Stimulated activated CD4-positive, alpha-beta T cell treated with anti-CD3 and anti-CD28 coated beads, TNF-alpha, amount 100 ng/mL, for 4 hours (primary cell): ENCODE measurements around the gene COLEC12.
"Not testable (repeated sequence)": the region's sequence is repeated elsewhere in the genome, so short reads cannot be mapped to it uniquely, and the experiment has no call there.

Experiments
- DNase-seq, 3 experiments: peaks; one replicate each; pipeline ENCODE4 v3.0.0-alpha.2; 2020; ENCODE audit warnings: low read depth in 3 of 3

COLEC12 gene

DNA sequence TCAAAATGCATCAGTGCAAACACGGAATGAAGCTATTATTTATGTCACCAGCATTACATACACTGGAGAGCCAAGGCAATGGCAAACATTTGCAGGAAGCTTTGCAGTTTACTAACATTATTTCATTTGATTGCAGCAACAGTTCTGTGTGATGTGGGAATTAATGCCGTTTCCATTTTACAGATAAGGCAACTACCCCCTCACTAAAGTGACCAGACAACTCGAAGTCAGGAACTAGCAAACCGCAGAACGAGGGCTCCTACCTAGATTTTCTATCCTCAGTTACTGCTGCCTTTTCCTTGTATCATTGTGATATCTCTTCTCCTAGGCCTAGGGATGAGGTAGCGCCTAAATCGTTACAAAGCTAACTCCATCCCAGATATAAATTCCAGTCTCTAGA lies 85.5 kb downstream of the COLEC12 start:
- no peak for DNase-seq

DNA sequence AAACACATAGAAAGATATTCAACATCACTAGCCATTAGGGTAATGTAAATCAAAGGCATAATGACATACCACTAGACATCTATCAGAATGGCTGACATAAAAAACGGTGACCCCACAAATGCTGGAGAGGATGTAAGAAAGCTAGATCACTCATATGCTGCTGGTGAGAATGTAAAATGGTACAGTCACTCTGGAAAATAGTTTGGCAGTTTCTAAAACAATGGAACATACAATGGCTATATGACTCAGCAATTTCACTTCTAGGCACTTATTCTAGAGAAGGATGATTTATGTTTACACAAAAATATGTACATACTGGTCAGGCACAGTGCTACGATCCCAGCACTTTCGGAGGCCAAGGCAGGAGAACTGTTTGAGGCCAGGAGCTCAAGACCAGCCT lies 87.3 kb downstream of the COLEC12 start:
- DNase-seq = no peak

DNA sequence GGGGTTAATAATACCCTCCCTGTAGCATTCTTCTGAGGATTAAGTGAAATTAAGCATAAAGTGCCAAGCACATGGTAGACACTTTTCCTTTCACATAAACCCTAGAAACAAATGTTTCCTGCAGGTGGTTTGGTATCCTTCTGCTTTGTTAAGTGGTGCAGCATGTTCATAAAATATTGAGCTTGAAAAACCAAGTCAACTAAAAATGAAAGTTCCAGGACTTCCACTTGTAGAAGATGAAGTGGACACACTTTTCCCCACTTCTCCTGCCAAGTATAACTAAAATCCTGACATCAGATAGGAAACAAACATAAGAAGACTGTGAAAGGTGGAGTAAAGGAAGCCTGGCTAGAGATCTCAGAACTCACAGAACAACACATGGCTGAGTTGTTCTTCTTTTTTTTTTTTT lies 90.5 kb downstream of the COLEC12 start:
- DNase-seq = no peak

GRCh38 chr18:408367-408766 lies 92.1 kb downstream of the COLEC12 start:
- no peak for DNase-seq

DNA sequence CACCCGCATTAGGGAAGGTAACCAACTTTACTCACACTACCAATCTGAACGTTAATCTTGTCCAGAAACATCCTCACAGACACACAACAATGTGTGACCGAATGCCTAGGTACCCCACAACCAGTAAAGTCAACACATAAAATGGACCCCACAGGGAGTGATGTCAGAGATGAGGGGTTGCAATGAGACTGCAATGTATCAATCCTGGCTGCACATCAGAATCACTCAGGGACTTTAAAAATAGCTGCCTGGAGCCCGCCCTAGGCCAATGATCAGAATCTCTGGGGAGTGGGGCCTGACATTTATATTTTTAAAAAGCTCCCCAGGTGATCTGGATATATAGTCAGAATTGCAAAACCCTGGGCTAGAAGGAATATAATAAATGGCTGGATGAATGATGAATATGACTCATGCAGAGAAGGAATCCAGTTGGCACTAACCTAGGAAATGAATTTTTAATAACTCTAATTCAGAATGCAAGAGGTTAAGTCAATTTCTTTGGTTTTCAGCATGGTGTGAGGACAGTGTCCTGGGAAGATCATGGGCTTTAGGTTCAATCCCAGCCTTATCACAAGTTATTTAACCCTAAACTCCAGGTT lies 92.8 kb downstream of the COLEC12 start:
- DNase-seq = no peak

DNA sequence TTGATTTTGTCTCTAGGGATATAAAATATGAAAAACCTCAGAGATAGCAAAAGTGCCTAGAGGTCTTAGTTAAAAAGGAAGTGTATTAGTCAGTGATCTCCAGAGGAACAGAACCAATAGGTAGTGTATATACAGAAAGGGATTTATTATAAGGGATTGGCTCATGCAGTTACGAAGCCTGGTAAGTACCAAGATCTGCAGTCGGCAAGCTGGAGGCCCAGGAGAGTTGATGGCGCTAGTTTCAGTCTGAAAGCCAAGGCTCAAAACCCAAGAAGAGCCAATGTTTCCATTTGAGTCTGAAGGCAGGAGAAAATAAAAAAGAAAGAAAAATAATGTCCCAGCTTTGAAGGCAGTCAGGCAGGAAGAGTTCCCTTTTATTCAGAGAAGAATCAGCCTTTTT lies 93.3 kb downstream of the COLEC12 start:
- DNase-seq = no peak

GRCh38 chr18:406677-407076 lies 93.8 kb downstream of the COLEC12 start:
- no peak for DNase-seq

- not testable (repeated sequence) for DNase-seq
These were observed 95.5 kb downstream of the COLEC12 start for GRCh38 chr18:405006-405405.

DNA sequence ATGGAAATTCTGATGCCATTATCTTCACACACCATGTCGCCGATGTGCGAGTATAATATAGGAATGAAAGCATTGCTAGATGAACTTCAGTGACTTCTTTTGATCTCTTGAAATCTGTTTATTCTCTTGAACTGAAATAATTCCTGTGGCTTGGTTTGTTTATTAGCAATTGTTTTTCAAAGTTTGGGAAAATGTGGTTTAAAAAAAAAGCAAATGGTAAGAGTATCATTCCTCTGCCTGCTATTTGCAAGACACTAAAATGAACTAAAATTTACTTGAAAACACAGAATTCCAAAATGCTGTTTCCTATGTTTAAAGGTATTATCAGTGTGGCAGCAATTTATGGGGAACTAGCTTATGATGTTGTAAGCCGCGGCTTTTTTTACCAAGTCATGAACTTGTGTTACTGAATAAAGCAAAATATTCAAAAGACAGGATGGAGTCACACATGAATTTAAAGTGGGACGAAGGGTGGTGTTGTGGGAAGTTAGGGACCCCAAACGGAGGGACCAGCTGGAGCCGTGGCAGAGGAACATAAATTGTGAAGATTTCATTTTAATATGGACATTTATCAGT lies 96.4 kb downstream of the COLEC12 start:
- no peak for DNase-seq

DNA sequence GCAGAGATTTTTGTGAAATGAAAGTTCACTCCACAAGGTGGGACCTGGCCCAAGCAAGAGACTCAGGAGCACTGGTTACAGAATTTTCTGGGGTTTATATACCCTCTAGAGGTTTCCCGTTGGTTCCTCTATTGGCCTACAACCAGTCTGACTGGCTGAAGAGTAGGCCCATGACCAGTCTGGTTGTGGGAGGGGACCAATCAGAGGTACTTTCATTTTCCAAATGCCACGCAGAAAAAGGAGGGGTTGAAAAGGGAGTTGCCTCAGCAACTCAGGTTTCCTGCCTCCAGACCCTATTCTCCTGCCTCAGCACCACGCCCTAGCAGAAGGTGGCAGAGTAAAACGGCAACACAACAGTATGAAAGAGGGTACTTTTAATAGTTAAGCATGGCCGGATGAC lies 98.4 kb downstream of the COLEC12 start:
- no peak for DNase-seq

- DNase-seq = no peak
These were observed 100.0 kb downstream of the COLEC12 start for GRCh38 chr18:400456-400855.

- DNase-seq = no peak
These were observed 100.8 kb downstream of the COLEC12 start for GRCh38 chr18:399631-400135.

DNA sequence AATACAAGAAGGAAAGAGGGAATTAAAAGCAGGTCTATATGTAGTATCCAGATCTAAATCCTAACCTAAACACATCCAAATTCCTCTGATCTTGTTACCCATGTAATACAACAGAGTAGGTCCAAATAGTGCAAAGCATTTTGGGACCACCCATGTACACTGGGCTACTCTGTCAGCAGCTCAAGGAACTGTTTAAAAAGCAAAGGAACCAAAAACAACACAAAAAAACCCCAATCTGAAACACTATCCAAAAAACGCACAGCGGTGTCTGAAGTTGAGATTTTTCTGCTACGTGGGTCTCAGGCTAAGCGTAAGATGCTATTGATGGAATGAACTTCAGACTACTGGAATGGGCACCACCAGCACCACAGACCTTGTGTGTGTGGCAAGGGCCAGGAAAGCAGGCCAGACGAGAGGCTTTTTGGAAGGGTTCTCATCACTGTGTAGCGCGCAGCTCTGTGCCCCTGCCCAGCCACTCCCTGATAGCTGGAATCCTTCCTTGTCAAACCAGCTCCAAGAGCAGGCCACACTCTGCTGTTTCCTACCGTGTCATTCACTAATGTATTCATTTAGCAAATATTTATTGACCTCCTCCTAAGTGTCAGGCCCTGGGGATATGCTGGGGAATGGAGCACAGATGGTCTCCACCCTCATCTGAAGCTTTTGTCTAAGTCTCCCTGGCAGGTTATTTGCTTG lies 101.4 kb downstream of the COLEC12 start:
- DNase-seq = no peak

- DNase-seq = no peak
These were observed 103.9 kb downstream of the COLEC12 start for GRCh38 chr18:396556-396955.

GRCh38 chr18:396251-396555 lies 104.3 kb downstream of the COLEC12 start:
- DNase-seq = no peak

DNA sequence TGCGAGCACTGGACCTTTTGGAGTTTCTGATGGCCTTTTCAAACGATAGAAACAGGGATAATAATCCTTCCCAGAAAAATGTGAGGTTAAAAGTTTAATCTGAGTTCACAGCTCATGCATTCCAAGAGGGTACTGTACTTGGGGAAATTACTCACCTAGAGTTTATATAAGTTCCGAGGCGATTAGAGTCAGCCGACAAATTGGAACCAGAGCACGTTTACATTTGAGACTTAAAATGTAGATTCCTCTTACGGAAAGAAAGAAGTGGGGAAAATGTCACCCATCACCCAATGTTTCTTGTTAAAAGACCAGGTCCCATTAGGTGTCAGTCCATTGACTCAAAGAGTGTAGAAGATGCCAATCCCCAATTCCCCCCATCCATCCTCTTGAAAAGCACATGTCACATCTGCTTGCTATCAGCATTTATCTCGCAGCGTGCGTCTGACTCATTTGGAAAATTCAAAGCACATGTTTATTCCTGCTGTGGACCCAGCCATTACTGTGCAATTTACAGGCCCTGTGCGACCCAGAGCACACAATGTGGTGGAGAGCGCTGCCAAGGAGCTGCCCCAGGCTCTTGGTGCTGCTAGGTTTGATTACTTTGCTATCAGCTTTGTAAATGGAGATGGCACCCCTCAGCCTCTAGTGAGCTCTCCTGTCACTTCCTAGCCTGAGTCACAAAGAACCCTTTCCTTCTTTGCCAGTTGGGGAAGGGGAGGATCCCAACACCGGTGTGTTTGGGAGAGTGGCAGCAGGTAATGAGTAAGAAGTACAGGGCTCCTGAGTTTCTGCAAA lies 104.8 kb downstream of the COLEC12 start:
- DNase-seq = no peak

DNA sequence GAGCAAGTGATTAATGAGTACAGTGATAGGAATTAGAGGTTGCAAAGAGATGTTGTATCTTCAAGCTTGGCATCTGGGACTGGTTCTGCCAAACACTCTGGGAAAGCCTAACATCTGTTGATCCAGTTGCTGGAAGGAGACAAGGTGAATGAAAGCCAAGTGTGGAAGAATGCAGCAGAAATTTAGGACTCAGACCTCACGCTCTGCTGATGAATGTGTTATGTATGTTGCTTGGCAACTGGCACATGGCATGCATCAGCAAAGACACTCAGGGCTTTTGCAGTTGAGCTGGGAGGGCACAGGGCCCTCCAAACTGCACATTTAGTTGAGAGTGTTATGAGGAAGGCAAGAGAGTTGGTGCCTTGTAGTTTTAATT lies 105.5 kb downstream of the COLEC12 start:
- DNase-seq = no peak

DNA sequence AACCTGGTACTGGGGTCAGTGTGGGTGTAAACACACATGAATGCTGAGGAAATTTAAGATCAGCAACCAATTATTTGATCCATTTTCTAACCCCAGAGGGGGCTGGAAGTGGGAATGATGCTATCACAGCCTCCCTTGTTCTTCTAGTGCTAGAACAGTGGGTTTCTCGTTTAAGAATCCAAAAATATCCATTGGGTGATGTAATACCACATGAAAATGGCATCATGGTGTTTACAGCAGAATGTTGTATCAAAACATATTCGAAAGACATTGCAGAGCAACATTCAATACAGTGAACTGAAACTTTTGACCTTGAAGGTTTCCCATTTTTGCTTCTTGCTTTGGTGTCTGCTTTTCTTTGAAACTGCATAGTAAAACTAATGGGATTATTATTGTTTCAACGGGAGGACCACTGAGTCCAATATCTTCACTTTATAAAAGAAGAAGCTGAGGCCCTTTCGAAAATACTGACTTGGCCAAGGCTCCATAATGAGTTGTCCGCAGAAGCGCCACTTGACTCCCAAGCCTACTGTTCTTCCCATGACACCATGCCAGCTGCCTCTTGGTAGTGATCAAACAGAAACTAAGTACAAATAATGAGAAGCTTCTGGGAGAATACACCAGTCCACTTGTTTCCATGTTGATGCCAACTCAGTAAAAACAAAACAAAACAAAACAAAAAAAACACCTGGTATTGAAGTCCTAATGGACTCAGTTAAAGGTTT lies 106.1 kb downstream of the COLEC12 start:
- DNase-seq = no peak

DNA sequence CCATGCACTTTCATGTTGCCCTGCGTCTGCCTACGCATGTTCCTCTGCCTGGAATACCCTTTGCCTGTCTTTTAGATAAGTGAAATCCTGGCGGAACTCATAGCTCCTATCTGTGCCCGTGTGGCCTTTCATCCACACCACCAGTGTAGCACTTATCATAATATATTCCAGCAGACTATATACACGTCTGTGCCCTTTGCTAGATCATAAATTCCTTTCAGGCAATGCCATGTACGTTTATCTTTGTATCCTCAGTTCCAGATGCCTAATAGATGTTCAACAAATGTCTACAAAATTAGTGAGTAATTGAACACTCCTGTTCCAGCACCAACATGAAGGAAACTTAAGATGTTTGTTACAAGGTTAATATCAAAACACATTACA lies 106.9 kb downstream of the COLEC12 start:
- no peak for DNase-seq

- no peak for DNase-seq
These were observed 107.5 kb downstream of the COLEC12 start for GRCh38 chr18:392928-393573.

DNA sequence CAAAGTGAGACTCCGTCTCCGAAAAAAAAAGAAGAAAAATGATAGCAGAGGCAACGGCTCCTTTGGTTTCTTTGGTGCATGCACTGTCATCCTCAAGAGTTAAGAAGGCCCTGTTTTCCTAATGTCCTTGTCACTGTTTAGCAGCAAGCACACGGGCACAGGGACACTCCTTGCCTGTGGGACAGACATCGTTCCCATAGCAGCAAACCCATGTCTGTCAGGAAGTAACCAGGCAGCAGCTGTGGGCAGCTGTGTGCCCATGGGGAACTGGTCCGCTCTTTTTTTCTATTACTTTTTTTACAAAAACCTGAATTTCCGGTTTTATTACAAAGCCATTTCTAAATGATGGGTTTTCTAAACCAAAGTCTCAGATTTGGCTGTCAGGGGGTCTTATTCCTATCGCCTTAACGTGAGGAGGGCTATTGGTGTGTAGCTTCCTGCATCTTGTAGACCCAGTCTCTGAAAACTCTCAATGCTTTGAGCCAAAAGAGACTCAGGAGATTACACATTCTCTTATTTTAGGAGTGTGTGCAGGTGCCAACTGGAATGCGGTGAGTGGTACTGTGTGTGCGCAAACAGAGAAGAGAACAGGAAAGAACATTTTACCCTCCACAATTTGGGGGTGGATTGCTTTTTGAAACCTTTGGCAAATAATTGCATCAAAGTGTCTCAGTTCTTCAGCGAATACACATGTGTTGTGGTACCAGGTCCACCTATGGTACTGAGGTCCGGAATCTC lies 109.6 kb downstream of the COLEC12 start:
- DNase-seq = no peak
